Tibial artery (tissue), 4 donors: ENCODE results near the gene NIPBL.

Experiments
- DNase-seq, 2 donors: peaks; one replicate each; pipeline ENCODE4 v3.0.0-alpha.2; 2019
- H3K27ac ChIP-seq, 2 donors: fragments of 200-600 bp; sonication (generic) in 1 of 2; 1 replicate in 1 of 2; 2 replicates in 1 of 2; pipeline ENCODE4 v1.5.1; 2018 to 2019; ENCODE audit warnings: mild to moderate bottlenecking in 1 of 2
- H3K27me3 ChIP-seq, 2 donors: fragments of 200-600 bp; sonication (generic) in 1 of 2; one replicate each; pipeline versions ENCODE4 v1.5.1 to v1.6.0; 2016 to 2019
- H3K36me3 ChIP-seq, 3 donors: fragments of 200-600 bp; sonication (generic) in 2 of 3; one replicate each; pipeline ENCODE4 v1.5.1; 2016 to 2019; ENCODE audit warnings: mild to moderate bottlenecking in 2 of 3
- H3K4me1 ChIP-seq, 4 donors: fragments of 200-600 bp; sonication (generic) in 2 of 4; 1 replicate in 3 of 4; 2 replicates in 1 of 4; pipeline ENCODE4 v1.5.1; 2016 to 2019
- H3K4me3 ChIP-seq, 2 donors: fragments of 200-600 bp; sonication (generic) in 1 of 2; 1 replicate in 1 of 2; 2 replicates in 1 of 2; pipeline ENCODE4 v1.5.1; 2018 to 2019; ENCODE audit warnings: mild to moderate bottlenecking in 2 of 2
- H3K9me3 ChIP-seq, 3 donors: fragments of 200-600 bp; sonication (generic) in 1 of 3; one replicate each; pipeline ENCODE4 v1.5.1; 2016 to 2019
- CTCF ChIP-seq, 2 experiments: fragments of 200-600 bp in 1 of 2; fragments of 450-650 bp in 1 of 2; IDR thresholded peaks; one replicate each; pipeline ENCODE4 v1.5.1; 2017 to 2019; ENCODE audit warnings: antibody characterized with exemption in 2 of 2, mild to moderate bottlenecking in 1 of 2, moderate library complexity in 1 of 2
- intact Hi-C: fragments of 100-400 bp; cut with DNase I; formaldehyde crosslinking; loops from one replicate; pipeline ENCODE4 v1.15.0; 2023; ENCODE audit warnings: low total_unique reads

The NIPBL gene

GRCh38 chr5:37047947-37048346 is 171.4 kb downstream of the NIPBL start:
- intact Hi-C loops, result loop anchor here (10.0 kb wide), 1 partner anchor 147 kb away; no protein-coding TSS in a partner anchor
- peaks cover 83 to 98% (median 85%) of the 10 kb centered on the region in 3 donors for H3K36me3 ChIP-seq
- no peak for TF ChIP-seq CTCF (IDR thresholded peaks at IDR 0.05)
- no peak overlapping the region for H3K27ac ChIP-seq
- no peaks in the 10 kb centered on the region for H3K9me3 ChIP-seq
- no peak overlapping the region for H3K4me3 ChIP-seq
- DNase-seq, result no peak
- H3K27me3 ChIP-seq, result no peaks in the 10 kb centered on the region
- no peaks in the 10 kb centered on the region for H3K4me1 ChIP-seq

GRCh38 chr5:37054391-37054790 is 177.8 kb downstream of the NIPBL start:
- no peak for TF ChIP-seq CTCF (IDR thresholded peaks at IDR 0.05)
- no peaks in the 10 kb centered on the region for H3K9me3 ChIP-seq
- no peak overlapping the region for H3K27ac ChIP-seq
- H3K4me1 ChIP-seq, result no peaks in the 10 kb centered on the region
- no peak overlapping the region for H3K4me3 ChIP-seq
- H3K27me3 ChIP-seq, result no peaks in the 10 kb centered on the region
- intact Hi-C loops, result no loop called here
- no peak for DNase-seq
- H3K36me3 ChIP-seq, result peaks cover 69 to 85% (median 78%) of the 10 kb centered on the region in 3 donors

DNA sequence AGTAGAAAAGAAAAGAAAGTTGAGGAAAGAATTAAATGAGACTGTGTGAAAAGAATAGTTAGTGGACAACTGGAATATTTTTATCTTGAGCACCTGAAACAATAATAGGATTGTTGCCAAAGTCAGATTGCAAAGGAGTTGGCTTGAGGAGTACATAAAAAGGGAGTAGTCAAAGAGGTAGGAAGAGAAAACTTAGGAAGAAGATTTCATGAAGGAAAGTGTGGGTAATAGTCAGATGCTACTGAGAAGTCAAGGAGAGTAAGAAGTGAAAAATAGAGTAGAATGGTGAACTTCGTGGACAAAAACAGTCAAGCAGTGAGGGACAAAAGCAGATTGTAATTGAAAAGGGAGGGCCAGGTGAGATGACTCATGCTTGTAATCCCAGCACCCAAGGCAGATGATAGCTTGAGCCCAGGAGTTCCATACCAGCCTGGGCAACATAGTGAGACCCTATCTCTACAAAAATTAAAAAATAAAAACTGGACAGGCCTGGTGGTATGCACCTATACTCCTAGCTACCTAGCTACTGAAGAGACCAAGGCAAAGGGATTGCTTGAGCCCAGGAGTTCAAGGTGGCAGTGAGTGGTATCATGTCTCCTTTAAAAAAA is 178.9 kb downstream of the NIPBL start:
- Histone ChIP-seq H3K4me1 (no peaks in the 10 kb centered on the region), H3K36me3 (peaks cover 69 to 84% (median 77%) of the 10 kb centered on the region in 3 donors), H3K27ac (no peak overlapping the region), H3K4me3 (no peak overlapping the region), H3K27me3 (no peaks in the 10 kb centered on the region), H3K9me3 (no peaks in the 10 kb centered on the region)
- DNase-seq, result no peak
- no peak for TF ChIP-seq CTCF (IDR thresholded peaks at IDR 0.05)
- intact Hi-C loops, result no loop called here

DNA sequence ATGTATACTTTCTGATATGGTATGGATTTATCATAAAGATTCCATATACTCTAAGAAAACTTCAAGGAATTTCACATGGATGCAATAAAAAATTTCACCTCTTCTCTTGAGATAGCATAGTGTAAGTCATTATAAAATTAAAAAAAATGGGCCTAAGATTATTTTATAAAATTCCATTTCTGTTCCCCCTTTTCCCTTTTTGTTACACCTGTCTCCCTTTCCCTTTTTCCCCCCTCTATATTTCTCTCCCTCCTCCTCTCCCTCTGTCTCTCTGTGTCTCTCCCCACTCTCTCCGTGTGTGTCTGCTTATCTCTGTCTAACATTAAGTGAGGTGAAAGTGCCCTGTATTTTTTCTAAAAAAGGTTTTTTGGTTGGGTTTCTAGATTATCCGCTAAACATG is 180.2 kb downstream of the NIPBL start:
- Histone ChIP-seq H3K9me3 (no peaks in the 10 kb centered on the region), H3K27me3 (no peaks in the 10 kb centered on the region), H3K4me3 (no peak overlapping the region), H3K4me1 (no peaks in the 10 kb centered on the region), H3K36me3 (peaks cover 70 to 83% (median 82%) of the 10 kb centered on the region in 3 donors), H3K27ac (no peak overlapping the region)
- intact Hi-C loops, result no loop called here
- no peak for DNase-seq
- TF ChIP-seq CTCF (IDR thresholded peaks at IDR 0.05), result no peak

- Histone ChIP-seq H3K4me1 (no peaks in the 10 kb centered on the region), H3K4me3 (no peak overlapping the region), H3K27me3 (no peaks in the 10 kb centered on the region), H3K9me3 (no peaks in the 10 kb centered on the region), H3K36me3 (peaks cover 76 to 87% (median 78%) of the 10 kb centered on the region in 3 donors), H3K27ac (no peak overlapping the region)
- no peak for TF ChIP-seq CTCF (IDR thresholded peaks at IDR 0.05)
- no peak for DNase-seq
- intact Hi-C loops, result no loop called here
Measured at GRCh38 chr5:37060030-37060429, 183.5 kb downstream of the NIPBL start.

DNA sequence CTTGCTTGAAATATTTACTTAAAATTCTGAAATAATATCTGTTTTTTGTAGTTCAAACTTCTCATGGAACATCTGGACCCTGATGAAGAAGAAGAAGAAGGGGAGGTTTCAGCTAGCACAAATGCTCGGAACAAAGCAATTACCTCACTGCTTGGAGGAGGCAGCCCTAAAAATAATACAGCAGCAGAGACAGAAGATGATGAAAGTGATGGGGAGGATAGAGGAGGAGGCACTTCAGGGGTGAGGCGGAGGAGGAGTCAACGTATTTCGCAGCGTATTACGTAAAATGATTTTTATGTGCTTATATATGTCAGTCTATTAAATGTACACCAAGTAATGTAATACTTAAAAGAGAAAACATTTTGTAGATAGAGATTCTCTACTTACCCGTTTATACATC is 187.2 kb downstream of the NIPBL start:
- no peak overlapping the region for H3K4me3 ChIP-seq
- no peaks in the 10 kb centered on the region for H3K4me1 ChIP-seq
- peaks cover 57 to 75% (median 60%) of the 10 kb centered on the region in 3 donors for H3K36me3 ChIP-seq
- no peak overlapping the region for H3K27ac ChIP-seq
- H3K27me3 ChIP-seq, result no peaks in the 10 kb centered on the region
- intact Hi-C loops, result no loop called here
- DNase-seq, result no peak
- TF ChIP-seq CTCF (IDR thresholded peaks at IDR 0.05), result no peak
- no peaks in the 10 kb centered on the region for H3K9me3 ChIP-seq
